Body of pancreas (tissue), 4 donors: ENCODE measurements around the gene DYNLL2. TPM values are rescaled to one million over a fixed set of nuclear protein-coding genes. Genes with fewer than 3 reads are reported as not detected.
"Not testable (repeated sequence)": the region's sequence is repeated elsewhere in the genome, so short reads cannot be mapped to it uniquely, and the experiment has no call there.

ENCODE experiments used
- ATAC-seq: fragments of 150-250 bp; one replicate; pipeline ENCODE4 v1.9.1; 2016
- DNase-seq, 4 donors: peaks; one replicate each; pipeline ENCODE4 v3.0.0-alpha.2; 2019
- H3K27ac ChIP-seq, 4 donors: fragments of 200-600 bp; sonication (generic); 1 replicate in 3 of 4; 2 replicates in 1 of 4; pipeline versions ENCODE4 v1.5.1 to v1.6.1; 2016 to 2019; ENCODE audit warnings: mild to moderate bottlenecking in 1 of 4, mixed read lengths in 1 of 4, moderate library complexity in 1 of 4
- H3K27me3 ChIP-seq, 2 donors: fragments of 200-600 bp; sonication (generic); one replicate each; pipeline ENCODE4 v1.6.0; 2016; ENCODE audit warnings: mild to moderate bottlenecking in 1 of 2
- H3K36me3 ChIP-seq, 2 donors: fragments of 200-600 bp; sonication (generic); replicated peaks in 1 of 2; 2 replicates each; pipeline ENCODE4 v1.5.1; 2016; ENCODE audit warnings: low read depth in 2 of 2; ENCODE audit not compliant: insufficient read depth in 1 of 2
- H3K4me1 ChIP-seq: fragments of 200-600 bp; sonication (generic); one replicate; pipeline ENCODE4 v1.6.0; 2016
- H3K4me3 ChIP-seq, 2 donors: fragments of 200-600 bp; sonication (generic); 1 replicate in 1 of 2; 2 replicates in 1 of 2; pipeline ENCODE4 v1.5.1; 2016 to 2019
- H3K9me3 ChIP-seq, 3 donors: fragments of 200-600 bp; sonication (generic); 1 replicate in 2 of 3; 2 replicates in 1 of 3; pipeline ENCODE4 v1.5.1; 2016
- POLR2A ChIP-seq, 3 donors: fragments of 450-650 bp; IDR thresholded peaks; one replicate each; pipeline ENCODE4 v1.6.1; 2016; ENCODE audit warnings: antibody characterized with exemption in 3 of 3, mild to moderate bottlenecking in 2 of 3
- WGBS, 2 donors: methylation state at CpG; one replicate each; pipeline ENCODE4 v1.1.5; 2017; 5-methylcytosine and 5-hydroxymethylcytosine counted together
- intact Hi-C: fragments of 100-400 bp; cut with DNase I; formaldehyde crosslinking; loops from one replicate; pipeline ENCODE4 v1.15.1; 2023
- total RNA-seq, 2 donors: library from RNA; depleted of rRNA; stranded (reverse); fragments of >200 nt; gene quantifications; one replicate each; pipeline ENCODE4 v1.1.0, GENCODE V29; 2016
- TF ChIP-seq, protein P1 (sequence below), 7 experiments: fragments of 450-650 bp in 4 of 7; fragments of 200-600 bp in 3 of 7; sonication (generic) in 3 of 7; IDR thresholded peaks; one replicate each; pipeline ENCODE4 v1.5.1; 2016 to 2019; ENCODE audit warnings: antibody characterized with exemption in 7 of 7

The DYNLL2 gene
- total RNA-seq, 2 donors from 2014 or later = 10.6 to 14.5 TPM

DNA sequence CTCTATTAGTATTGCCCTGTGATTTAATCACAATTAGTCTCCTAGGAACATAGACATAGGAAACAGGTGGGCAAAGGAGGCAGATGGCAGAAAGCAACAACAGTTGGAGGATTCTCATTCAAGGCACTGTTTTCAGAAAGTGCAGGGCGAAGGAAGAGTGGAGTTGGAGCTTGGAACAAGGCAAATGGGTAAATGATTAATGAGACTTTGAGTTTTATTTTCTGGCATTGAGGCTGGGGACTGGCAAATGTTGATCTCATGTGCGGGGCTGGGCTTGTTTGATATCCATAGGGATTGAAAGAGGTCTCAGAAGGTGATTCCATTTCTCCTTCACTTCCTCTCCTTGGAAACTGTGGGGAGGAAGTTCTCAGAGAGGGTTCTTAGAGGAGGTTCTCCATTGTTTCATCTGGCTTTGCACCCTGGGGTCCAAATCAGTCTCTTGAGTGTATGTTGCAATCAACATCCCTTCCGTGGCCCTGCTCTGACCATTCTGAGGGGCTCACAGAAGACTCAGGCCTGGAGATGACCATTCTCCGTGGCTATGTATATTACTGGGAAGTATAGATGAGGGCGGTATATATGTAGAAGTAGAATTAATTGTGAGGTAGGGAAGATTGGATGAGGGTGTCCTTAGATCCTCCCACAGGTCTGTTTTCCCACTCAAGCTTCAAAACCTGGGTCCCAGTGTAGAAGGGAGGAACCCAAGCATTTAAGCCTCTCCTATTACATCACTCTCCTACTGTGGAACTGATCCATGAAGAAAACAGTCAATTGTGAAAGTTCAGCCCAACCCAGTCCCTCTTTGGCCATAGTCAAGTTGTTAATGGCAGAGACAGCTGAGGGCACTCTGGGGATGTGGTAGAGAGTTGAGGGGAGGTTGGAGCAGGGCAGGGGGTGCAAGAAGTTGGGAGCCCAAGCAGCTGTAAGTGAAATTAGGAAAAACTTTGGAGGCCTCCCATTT is 39.7 kb upstream of the DYNLL2 start:
- H3K27ac ChIP-seq = no peak overlapping the region
- H3K9me3 ChIP-seq = no peaks in the 10 kb centered on the region
- no peaks in the 10 kb centered on the region for H3K27me3 ChIP-seq
- ATAC-seq = no peak
- WGBS, 2 donors = 56 to 61% methylated on average over 5 of the region's 5 CpGs
- no peak overlapping the region for H3K4me3 ChIP-seq
- no peak for DNase-seq
- TF ChIP-seq POLR2A (IDR thresholded peaks at IDR 0.05) = no peak
- TF ChIP-seq, protein P1, sequence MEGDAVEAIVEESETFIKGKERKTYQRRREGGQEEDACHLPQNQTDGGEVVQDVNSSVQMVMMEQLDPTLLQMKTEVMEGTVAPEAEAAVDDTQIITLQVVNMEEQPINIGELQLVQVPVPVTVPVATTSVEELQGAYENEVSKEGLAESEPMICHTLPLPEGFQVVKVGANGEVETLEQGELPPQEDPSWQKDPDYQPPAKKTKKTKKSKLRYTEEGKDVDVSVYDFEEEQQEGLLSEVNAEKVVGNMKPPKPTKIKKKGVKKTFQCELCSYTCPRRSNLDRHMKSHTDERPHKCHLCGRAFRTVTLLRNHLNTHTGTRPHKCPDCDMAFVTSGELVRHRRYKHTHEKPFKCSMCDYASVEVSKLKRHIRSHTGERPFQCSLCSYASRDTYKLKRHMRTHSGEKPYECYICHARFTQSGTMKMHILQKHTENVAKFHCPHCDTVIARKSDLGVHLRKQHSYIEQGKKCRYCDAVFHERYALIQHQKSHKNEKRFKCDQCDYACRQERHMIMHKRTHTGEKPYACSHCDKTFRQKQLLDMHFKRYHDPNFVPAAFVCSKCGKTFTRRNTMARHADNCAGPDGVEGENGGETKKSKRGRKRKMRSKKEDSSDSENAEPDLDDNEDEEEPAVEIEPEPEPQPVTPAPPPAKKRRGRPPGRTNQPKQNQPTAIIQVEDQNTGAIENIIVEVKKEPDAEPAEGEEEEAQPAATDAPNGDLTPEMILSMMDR (IDR thresholded peaks at IDR 0.05) = no peak
- peaks cover 6% of the 10 kb centered on the region for H3K4me1 ChIP-seq
- H3K36me3 ChIP-seq = no peaks in the 10 kb centered on the region
- intact Hi-C loops = no loop called here

DNA sequence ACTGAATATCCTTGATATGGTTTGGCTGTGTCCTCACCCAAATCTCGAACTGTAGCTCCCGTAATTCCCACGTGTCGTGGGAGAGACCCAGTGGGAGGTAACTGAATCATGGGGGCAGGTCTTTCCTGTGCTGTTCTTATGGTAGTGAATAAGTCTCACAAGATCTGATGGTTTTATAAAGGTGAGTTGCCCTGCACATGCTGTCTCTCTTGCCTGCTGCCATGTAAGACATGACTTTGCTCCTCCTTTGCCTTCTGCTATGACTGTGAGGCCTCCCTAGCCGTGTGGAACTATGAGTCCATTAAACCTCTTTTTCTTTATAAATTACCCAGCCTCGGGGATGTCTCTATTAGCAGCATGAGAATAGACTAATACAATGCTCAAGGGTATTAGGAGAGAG is 39.0 kb upstream of the DYNLL2 start:
- ATAC-seq, intact Hi-C loops, H3K27ac ChIP-seq, DNase-seq, H3K4me3 ChIP-seq, H3K36me3 ChIP-seq, H3K4me1 ChIP-seq, H3K9me3 ChIP-seq, H3K27me3 ChIP-seq: not testable (repeated sequence)
- 83 to 89% methylated on average over 6 of the region's 6 CpGs for WGBS, 2 donors

DNA sequence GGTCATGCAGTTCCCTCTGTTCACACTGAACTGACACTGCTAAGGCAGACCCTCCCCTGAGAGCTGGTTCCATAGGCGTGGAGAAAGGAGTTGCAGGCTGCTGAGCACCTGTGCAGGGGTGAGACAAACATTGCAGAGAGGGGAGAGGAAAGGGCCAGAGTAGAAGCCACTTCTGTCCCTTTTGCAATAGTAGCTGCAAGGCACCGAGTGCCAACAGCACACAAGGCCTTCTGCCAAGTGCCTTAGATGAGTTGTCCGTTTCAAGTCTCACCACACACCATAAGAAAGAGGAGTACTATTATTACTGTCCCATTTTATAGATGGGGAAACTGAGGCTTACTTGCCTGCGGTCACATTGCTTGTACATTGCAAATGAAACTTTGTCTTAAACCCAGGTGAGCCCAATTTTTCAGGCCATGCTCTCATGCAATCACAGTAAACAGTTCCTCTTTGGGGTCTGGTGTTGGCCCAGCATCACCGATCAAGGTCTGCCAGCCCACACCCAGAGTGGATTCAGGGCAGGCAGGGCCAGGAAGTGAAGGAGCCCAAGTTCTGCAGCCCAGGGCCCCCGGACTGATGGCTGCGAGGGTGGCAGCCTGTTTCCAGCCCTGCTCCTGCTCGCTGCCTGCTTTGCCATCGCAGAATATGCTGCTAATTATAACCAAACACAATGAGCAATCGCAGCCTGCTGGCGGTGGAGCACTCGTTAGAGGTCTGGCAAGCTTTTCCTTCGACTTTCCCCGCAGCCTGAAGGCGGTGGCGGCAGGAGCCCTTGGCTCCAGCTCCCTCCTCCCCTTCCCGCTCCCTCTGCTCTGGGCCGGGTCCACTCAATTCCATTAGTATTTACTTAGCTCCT is 36.8 kb upstream of the DYNLL2 start:
- ATAC-seq (no peak), DNase-seq (no peak)
- Histone ChIP-seq H3K9me3 (no peaks in the 10 kb centered on the region), H3K27me3 (no peaks in the 10 kb centered on the region), H3K27ac (no peak overlapping the region), H3K36me3 (no peaks in the 10 kb centered on the region), H3K4me3 (no peak overlapping the region), H3K4me1 (peaks cover 6% of the 10 kb centered on the region)
- TF ChIP-seq POLR2A (IDR thresholded peaks at IDR 0.05) = no peak
- TF ChIP-seq, protein P1 (IDR thresholded peaks at IDR 0.05) = no peak
- intact Hi-C loops = no loop called here
- WGBS, 2 donors = 62 to 66% methylated on average over 17 to 18 of the region's 18 CpGs

DNA sequence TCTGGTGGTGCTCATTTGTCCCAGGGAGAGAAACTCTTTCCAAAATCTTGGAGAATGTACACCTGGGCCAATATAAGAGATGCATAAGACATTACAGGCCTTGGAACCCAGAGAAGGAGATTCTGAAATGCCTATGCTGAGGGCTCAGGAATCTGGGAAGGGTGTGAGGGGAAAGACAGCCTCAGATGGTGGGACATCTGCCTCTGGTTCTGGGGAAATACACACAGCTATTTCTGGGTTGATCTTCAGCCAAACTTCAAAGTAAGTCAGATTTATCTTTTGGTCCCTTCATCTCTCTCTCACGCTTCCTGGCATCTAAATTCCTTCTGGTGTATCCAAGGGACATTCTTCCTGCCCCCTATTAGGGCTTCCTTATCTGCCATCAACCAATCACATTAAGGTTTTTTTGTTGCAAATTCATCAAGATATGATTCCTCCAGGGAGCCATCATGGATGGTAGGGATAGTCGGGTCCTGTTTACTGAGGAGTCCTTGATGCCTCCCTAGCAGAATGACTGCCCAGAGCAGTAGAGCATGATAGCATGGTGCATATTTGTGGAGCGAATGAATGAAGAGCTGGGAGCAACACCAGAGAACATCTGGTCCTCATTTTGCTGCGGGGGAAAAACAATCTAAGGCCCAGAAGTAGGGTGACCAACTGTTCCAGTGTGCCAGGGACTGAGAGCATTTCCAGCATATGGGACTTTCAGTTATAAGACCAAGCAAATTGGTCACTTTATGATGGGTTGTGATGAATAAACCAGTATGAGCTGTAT is 35.7 kb upstream of the DYNLL2 start:
- Histone ChIP-seq H3K27ac (no peak overlapping the region), H3K4me3 (no peak overlapping the region), H3K27me3 (no peaks in the 10 kb centered on the region), H3K36me3 (no peaks in the 10 kb centered on the region), H3K4me1 (peaks cover 6% of the 10 kb centered on the region), H3K9me3 (no peaks in the 10 kb centered on the region)
- DNase-seq = no peak
- 78 to 86% methylated on average over 4 of the region's 4 CpGs for WGBS, 2 donors
- intact Hi-C loops = no loop called here
- ATAC-seq = no peak
- TF ChIP-seq, protein P1 (IDR thresholded peaks at IDR 0.05) = no peak
- no peak for TF ChIP-seq POLR2A (IDR thresholded peaks at IDR 0.05)
